ENCODE data around the gene PLCG2.

GRCh38 chr16:81894592-81894991, 115.5 kb downstream of the PLCG2 start:
- TF ChIP-seq TAF1 (IDR thresholded peaks at IDR 0.05; ENCODE audit: borderline replicate concordance, insufficient read depth, low read length), result no peak
- no peak for TF ChIP-seq SIN3A (IDR thresholded peaks at IDR 0.05; ENCODE audit: borderline replicate concordance, insufficient read depth, low read length)
- no peak for TF ChIP-seq POLR2AphosphoS5 (IDR thresholded peaks at IDR 0.05; ENCODE audit: low read depth, low read length)
- TF ChIP-seq REST (IDR thresholded peaks at IDR 0.05; ENCODE audit: insufficient read depth in 1 of 2, low read depth in 2 of 2, low read length in 2 of 2), result no peak
- TF ChIP-seq FOXP2 (optimal IDR thresholded peaks at IDR 0.05; ENCODE audit: borderline replicate concordance, extremely low read depth, extremely low read length, insufficient read depth), result no peak

Measured in PFSK-1 (cell line).